Right lobe of liver (tissue), 6 donors: ENCODE measurements around the gene UBAP1L. TPM values are rescaled to one million over a fixed set of nuclear protein-coding genes. Genes with fewer than 3 reads are reported as not detected.

Experiments used
- ATAC-seq, 4 donors: fragments of 200-7000 bp; cut with Tn5 transposase; one replicate each; pipeline ENCODE4 v1.9.1; 2020; ENCODE audit warnings: mild to moderate bottlenecking in 4 of 4, moderate library complexity in 4 of 4
- DNase-seq, 3 donors: peaks; one replicate each; pipeline ENCODE4 v3.0.0-alpha.2; 2020
- H3K27ac ChIP-seq, 3 donors: fragments of 200-600 bp; one replicate each; pipeline ENCODE4 v1.8.0; 2022
- H3K27me3 ChIP-seq, 2 donors: fragments of 200-600 bp; one replicate each; pipeline ENCODE4 v1.8.0; 2022
- H3K36me3 ChIP-seq, 4 donors: fragments of 200-600 bp; sonication (generic) in 1 of 4; one replicate each; pipeline versions ENCODE4 v1.5.1 to v1.8.0; 2017 to 2022; ENCODE audit warnings: control low read depth in 1 of 4
- H3K4me1 ChIP-seq, 4 donors: fragments of 200-600 bp; sonication (generic) in 1 of 4; one replicate each; pipeline versions ENCODE4 v1.5.1 to v1.8.0; 2017 to 2022; ENCODE audit warnings: control low read depth in 1 of 4
- H3K4me3 ChIP-seq, 3 donors: fragments of 200-600 bp; one replicate each; pipeline ENCODE4 v1.8.0; 2022
- H3K9me3 ChIP-seq, 4 donors: fragments of 200-600 bp; sonication (generic) in 1 of 4; one replicate each; pipeline versions ENCODE4 v1.5.1 to v1.8.0; 2017 to 2022; ENCODE audit warnings: control low read depth in 1 of 4
- CTCF ChIP-seq, 4 donors: fragments of 200-600 bp in 3 of 4; fragments of 450-650 bp in 1 of 4; IDR thresholded peaks; one replicate each; pipeline versions ENCODE4 v1.5.1 to v1.8.0; 2016 to 2022; ENCODE audit warnings: antibody characterized with exemption in 4 of 4, mild to moderate bottlenecking in 2 of 4
- POLR2A ChIP-seq: fragments of 450-650 bp; IDR thresholded peaks from one replicate; pipeline ENCODE4 v1.6.1; 2017; ENCODE audit warnings: antibody characterized with exemption, mild to moderate bottlenecking
- WGBS: methylation state at CpG from one replicate; pipeline ENCODE4 v1.1.6; 2018; ENCODE audit warnings: low coverage, low lambda C conversion rate; ENCODE audit not compliant: insufficient coverage; ENCODE audit errors: missing lambda C conversion rate; 5-methylcytosine and 5-hydroxymethylcytosine counted together
- intact Hi-C, 2 donors: fragments of 100-400 bp; cut with DNase I; formaldehyde crosslinking; loops; one replicate each; pipeline versions ENCODE4 v1.11.2 to v1.14.1; 2022
- total RNA-seq, 6 experiments: library from RNA; depleted of rRNA in 2 of 6; stranded (reverse); fragments of >200 nt in 2 of 6; fragmentation: NEBNext Ultra II Directional in 3 of 6; extraction: Animal tissue kit (Norgen Biotek cat#: 25700) in 3 of 6; gene quantifications; one replicate each; pipeline versions ENCODE4 v1.1.0 to v1.2.4, GENCODE V29; 2016 to 2023
- donor health status: DM: no; HTN: yes; CAD: no.
- donor health status: DM: no; HTN: no; CAD: no.
- donor health status: DM: no; HTN: no; CAD: no.
- donor health status: DM: no; HTN: yes; CAD: no.
- donor health status: DM: no; HTN: yes; CAD: no.

UBAP1L gene
- total RNA-seq, 6 experiments from 2014 or later = 1.6 to 5.9 (median 3.0) TPM

- Histone ChIP-seq H3K27ac (no peak overlapping the region), H3K4me1 (peaks cover 0 to 20% (median 7%) of the 10 kb centered on the region in 4 donors), H3K9me3 (no peaks in the 10 kb centered on the region), H3K27me3 (no peaks in the 10 kb centered on the region), H3K4me3 (no peak overlapping the region), H3K36me3 (peaks cover 0 to 3% (median 0%) of the 10 kb centered on the region in 4 donors)
- no peak for DNase-seq
- ATAC-seq = no peak
- intact Hi-C loops = no loop called here
- TF ChIP-seq POLR2A (no peak), CTCF (IDR thresholded peaks at IDR 0.05) (no peak)
- WGBS = 70% methylated on average over 3 of the region's 8 CpGs
Observed at GRCh38 chr15:65134538-65134937, 19.5 kb upstream of the UBAP1L start.

GRCh38 chr15:65133548-65134200 is 18.7 kb upstream of the UBAP1L start, which contains the start of gene PDCD7:
TSS of gene PDCD7 (minus strand) at chr15:65133808. CDS start at chr15:65133781, 27 bp downstream.
- peak; percentile 91 to 94 (median 92) for ATAC-seq
- 1% methylated on average over 21 of the region's 45 CpGs for WGBS
- peak; percentile 87 to 89 (median 88) for DNase-seq

GRCh38 chr15:65132878-65133547 is 18.0 kb upstream of the UBAP1L start:
- TF ChIP-seq CTCF (IDR thresholded peaks at IDR 0.05) (no peak), POLR2A (no peak)
- peak; percentile 50 to 60 (median 58) for DNase-seq

More at GRCh38 chr15:65133548-65134200, 18.7 kb upstream of the UBAP1L start, which contains the start of gene PDCD7:
- H3K9me3 ChIP-seq = no peaks in the 10 kb centered on the region
- TF ChIP-seq CTCF (IDR thresholded peaks at IDR 0.05) (no peak), POLR2A (peak; percentile 64)
- H3K27me3 ChIP-seq = no peaks in the 10 kb centered on the region
- peaks cover 0 to 12% (median 3%) of the 10 kb centered on the region in 4 donors for H3K36me3 ChIP-seq
- intact Hi-C loops = no loop called here
- peak within 1 kb of the TSS; percentile 70 to 82 (median 81) for H3K4me3 ChIP-seq
- peak within 1 kb of the TSS; percentile 71 to 82 (median 73) for H3K27ac ChIP-seq
- peaks cover 0 to 20% (median 7%) of the 10 kb centered on the region in 4 donors for H3K4me1 ChIP-seq

GRCh38 chr15:65130941-65131340 is 15.9 kb upstream of the UBAP1L start:
- Histone ChIP-seq H3K36me3 (peaks cover 6 to 35% (median 16%) of the 10 kb centered on the region in 4 donors), H3K27ac (no peak overlapping the region), H3K27me3 (no peaks in the 10 kb centered on the region), H3K4me3 (no peak overlapping the region), H3K9me3 (no peaks in the 10 kb centered on the region), H3K4me1 (peaks cover 0 to 20% (median 7%) of the 10 kb centered on the region in 4 donors)
- ATAC-seq (no peak), DNase-seq (no peak)
- TF ChIP-seq CTCF (IDR thresholded peaks at IDR 0.05) (no peak), POLR2A (no peak)
- intact Hi-C loops = no loop called here
- 63% methylated on average over 2 of the region's 5 CpGs for WGBS

More at GRCh38 chr15:65132878-65133547, 18.0 kb upstream of the UBAP1L start:
- peaks cover 0 to 20% (median 7%) of the 10 kb centered on the region in 4 donors for H3K4me1 ChIP-seq
- ATAC-seq = peak; percentile 60 to 77 (median 72)
- H3K36me3 ChIP-seq = peaks cover under 1 to 19% (median 7%) of the 10 kb centered on the region in 4 donors
- no peaks in the 10 kb centered on the region for H3K27me3 ChIP-seq
- H3K4me3 ChIP-seq = peak overlapping the region; percentile 70 to 82 (median 81)
- H3K9me3 ChIP-seq = no peaks in the 10 kb centered on the region
- intact Hi-C loops = no loop called here
- H3K27ac ChIP-seq = peak overlapping the region; percentile 71 to 82 (median 73)
- under 1% methylated on average over 31 of the region's 93 CpGs for WGBS
